Astrocyte of the cerebellum (primary cell): ENCODE measurements around the gene AGPAT3.

Experiments
- DNase-seq: peaks from one replicate; pipeline ENCODE4 v3.0.0-alpha.2; 2011; ENCODE audit warnings: low read depth
- H3K4me3 ChIP-seq: 2 replicates; pipeline ENCODE4 v1.5.1; 2011; ENCODE audit warnings: mild to moderate bottlenecking, low read depth, low read length, moderate library complexity
- in situ Hi-C: cut with HindIII; loops from 2 replicates; pipeline ENCODE4 v1.10.0; 2017; ENCODE audit warnings: low sequenced_read_pairs
- TF ChIP-seq, protein P1 (sequence below): IDR thresholded peaks from 2 replicates; pipeline ENCODE4 v1.5.1; 2012; ENCODE audit warnings: low read length, low read depth, moderate library complexity, mild to moderate bottlenecking; ENCODE audit errors: missing control alignments

Gene AGPAT3

DNA sequence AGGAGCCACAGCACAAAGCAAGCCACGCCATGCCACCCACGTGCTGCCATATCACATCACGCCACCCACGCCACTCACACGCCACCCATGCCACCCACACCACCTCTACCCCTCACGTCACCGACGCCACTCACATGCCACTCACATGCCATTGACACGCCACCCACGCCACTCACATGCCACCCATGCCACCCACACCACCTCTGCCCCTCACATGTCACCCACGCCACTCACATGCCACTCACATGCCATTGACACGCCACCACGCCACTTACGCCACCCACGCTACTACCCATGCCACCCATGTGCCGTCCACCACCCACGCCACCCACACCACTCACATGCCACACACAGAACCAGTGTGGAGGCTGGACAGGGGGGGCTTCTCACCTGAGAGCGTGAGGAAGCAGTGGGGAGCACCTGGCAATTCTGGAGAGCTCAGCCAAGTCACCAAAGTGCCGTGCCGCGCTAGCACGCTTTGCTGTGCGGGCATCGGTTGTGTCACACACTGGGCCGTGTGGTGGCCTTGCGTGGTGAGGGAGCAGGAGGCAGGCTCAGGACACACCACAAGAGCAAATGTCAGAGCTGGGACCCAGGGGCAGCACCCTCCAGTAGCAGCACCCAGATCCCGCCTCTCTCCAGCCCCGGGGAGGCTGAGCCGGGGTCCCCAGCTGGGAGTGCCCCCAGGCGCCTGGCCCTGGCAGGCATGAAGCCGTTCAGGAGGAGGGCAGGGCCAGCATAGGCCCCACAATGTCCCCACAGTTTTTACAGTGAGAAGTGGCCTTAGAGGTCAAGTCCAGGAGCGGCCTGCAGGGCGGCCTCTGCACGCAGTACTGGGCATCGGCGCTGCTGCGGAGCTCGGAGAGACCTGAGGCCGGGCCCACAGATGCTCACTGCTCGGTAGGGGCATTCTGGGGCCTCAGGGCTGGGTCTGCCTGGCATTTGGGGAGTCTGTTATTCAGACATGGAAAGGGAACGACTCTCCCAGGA, 70.0 kb downstream of the AGPAT3 start:
- DNase-seq, result no peak
- no peak overlapping the region for H3K4me3 ChIP-seq
- TF ChIP-seq, protein P1, sequence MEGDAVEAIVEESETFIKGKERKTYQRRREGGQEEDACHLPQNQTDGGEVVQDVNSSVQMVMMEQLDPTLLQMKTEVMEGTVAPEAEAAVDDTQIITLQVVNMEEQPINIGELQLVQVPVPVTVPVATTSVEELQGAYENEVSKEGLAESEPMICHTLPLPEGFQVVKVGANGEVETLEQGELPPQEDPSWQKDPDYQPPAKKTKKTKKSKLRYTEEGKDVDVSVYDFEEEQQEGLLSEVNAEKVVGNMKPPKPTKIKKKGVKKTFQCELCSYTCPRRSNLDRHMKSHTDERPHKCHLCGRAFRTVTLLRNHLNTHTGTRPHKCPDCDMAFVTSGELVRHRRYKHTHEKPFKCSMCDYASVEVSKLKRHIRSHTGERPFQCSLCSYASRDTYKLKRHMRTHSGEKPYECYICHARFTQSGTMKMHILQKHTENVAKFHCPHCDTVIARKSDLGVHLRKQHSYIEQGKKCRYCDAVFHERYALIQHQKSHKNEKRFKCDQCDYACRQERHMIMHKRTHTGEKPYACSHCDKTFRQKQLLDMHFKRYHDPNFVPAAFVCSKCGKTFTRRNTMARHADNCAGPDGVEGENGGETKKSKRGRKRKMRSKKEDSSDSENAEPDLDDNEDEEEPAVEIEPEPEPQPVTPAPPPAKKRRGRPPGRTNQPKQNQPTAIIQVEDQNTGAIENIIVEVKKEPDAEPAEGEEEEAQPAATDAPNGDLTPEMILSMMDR, result no peak
- in situ Hi-C loops, result no loop called here

DNA sequence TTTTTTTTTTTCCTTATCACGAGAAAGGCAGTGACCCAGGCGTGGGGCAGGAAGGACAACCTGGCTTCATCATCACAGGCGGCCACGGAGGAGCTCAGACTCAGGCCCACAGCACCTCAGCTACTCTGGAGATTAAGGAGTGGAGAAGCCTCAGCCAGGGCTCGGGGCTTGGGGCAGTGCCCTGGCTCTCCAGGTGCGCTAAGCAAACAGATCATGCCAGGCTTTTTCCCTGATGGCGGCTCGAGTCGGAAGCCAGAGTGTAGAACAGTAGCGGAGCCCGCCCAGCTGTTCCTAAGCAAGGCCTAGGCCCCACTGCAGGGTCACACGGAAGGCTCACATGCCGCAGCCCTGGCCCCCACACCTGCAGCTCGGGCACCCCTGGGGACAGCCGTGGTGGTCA, 70.7 kb downstream of the AGPAT3 start:
- no peak for DNase-seq
- in situ Hi-C loops, result no loop called here
- TF ChIP-seq, protein P1, result no peak
- H3K4me3 ChIP-seq, result no peak overlapping the region

DNA sequence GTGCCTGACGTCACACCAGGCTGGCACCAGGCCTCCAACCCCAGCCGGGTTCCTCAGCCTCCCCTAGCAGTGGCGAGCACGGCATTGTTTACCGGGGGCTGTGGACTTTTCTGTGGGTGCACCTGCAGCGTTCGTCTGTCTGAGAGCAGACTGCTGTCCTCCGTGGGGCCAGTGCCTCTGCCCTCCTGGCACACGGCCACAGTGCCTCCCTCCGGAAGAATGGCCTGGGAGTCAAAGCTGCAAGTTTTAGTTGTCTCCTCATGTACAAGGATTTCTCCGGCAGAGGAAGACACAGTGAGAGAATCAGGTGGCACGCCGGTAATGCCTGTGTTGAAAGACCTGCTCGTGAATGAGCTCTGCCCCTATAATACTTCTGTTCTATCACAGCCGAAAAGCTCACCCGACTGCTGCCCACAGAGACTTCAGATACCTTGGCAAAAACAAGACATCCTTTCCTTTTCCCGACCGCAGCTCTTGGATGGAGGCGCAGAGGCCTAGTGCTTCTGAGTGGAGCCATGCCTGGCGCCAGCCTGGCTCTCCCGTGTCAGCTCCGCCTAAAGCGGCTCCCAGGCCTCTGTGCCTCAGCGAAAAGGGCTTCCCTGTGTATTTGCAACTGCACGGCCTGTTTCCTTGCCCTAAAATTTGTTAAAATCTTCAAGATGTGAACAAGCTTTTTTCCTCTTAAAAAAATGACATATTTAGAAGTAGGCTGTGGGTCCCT, 71.4 kb downstream of the AGPAT3 start:
- in situ Hi-C loops, result no loop called here
- DNase-seq, result peak; percentile 27
- TF ChIP-seq, protein P1, result no peak
- no peak overlapping the region for H3K4me3 ChIP-seq

- H3K4me3 ChIP-seq, result no peak overlapping the region
- in situ Hi-C loops, result no loop called here
- TF ChIP-seq, protein P1, result no peak
- no peak for DNase-seq
Measured at GRCh38 chr21:43937051-43937832, 72.2 kb downstream of the AGPAT3 start.

- no peak overlapping the region for H3K4me3 ChIP-seq
- DNase-seq, result no peak
- in situ Hi-C loops, result no loop called here
- TF ChIP-seq, protein P1, result no peak
Measured at GRCh38 chr21:43937891-43938309, 72.9 kb downstream of the AGPAT3 start.
